ENCODE results near the gene PSMC3IP. TPM values are rescaled to one million over a fixed set of nuclear protein-coding genes. Genes with fewer than 3 reads are reported as not detected.

PSMC3IP gene
- total RNA-seq, 1 experiment from 2014 or later: 31.9 TPM

- Histone ChIP-seq H3K36me3 (ENCODE audit: insufficient read depth, low read length, poor library complexity, severe bottlenecking) (no peaks in the 10 kb centered on the region), H3K27ac (ENCODE audit: low read depth, low read length, poor library complexity, severe bottlenecking) (no peak overlapping the region), H3K4me1 (ENCODE audit: insufficient read depth, low read length, poor library complexity, severe bottlenecking) (peaks cover 25% of the 10 kb centered on the region), H3K4me3 (ENCODE audit: low read depth, low read length, poor library complexity, severe bottlenecking) (no peak overlapping the region), H3K9me3 (ENCODE audit: low read depth, low read length, poor library complexity, severe bottlenecking) (no peaks in the 10 kb centered on the region), H3K27me3 (replicated peaks; ENCODE audit: insufficient read depth, low read depth, low read length, poor library complexity) (no peaks in the 10 kb centered on the region)
- intact Hi-C loops (cut with micrococcal nuclease; ENCODE audit: unreplicated experiment): loop anchor here (10.0 kb wide), 1 partner anchor 208 kb away; no protein-coding TSS in a partner anchor
- no peak for DNase-seq (ENCODE audit: low spot score)
- POLR2A ChIA-PET (ENCODE audit: low non-redundant PET): no interaction called here
- CTCF ChIA-PET: no interaction called here
- TF ChIP-seq EZH2 (IDR thresholded peaks at IDR 0.05; ENCODE audit: borderline replicate concordance, low read depth, low read length, poor library complexity, severe bottlenecking) (no peak), CTCF (conservative IDR thresholded peaks at IDR 0.05; ENCODE audit: low read depth, low read length) (no peak)
- no TSS peak for BruUV-seq (replicated peaks)
Observed at GRCh38 chr17:42522798-42523278, 54.7 kb downstream of the PSMC3IP start.

Other genes with a start within 250 kb of the PSMC3IP start
- 59.7 and 60.5 TPM in 2 replicates for gene STAT3, start 189.3 kb downstream of the PSMC3IP start, total RNA-seq (2021)
- gene CAVIN1, start 154.5 kb downstream of the PSMC3IP start, total RNA-seq (2021): 16.6 and 19.9 TPM in 2 replicates
- 50.3 and 54.6 TPM in 2 replicates for gene ATP6V0A1, start 118.9 kb downstream of the PSMC3IP start, total RNA-seq (2021)
- 9.6 and 12.7 TPM in 2 replicates for gene NAGLU, start 41.5 kb downstream of the PSMC3IP start, total RNA-seq (2021)
- gene HSD17B1, start 24.8 kb downstream of the PSMC3IP start, total RNA-seq (2021): 0.59 and 0.60 TPM in 2 replicates
- 71.5 and 78.2 TPM in 2 replicates for gene COASY, start 15.6 kb downstream of the PSMC3IP start, total RNA-seq (2021)
- gene MLX, start 10.6 kb downstream of the PSMC3IP start, total RNA-seq (2021): 32.8 and 33.7 TPM in 2 replicates
- gene RETREG3, start 31.6 kb upstream of the PSMC3IP start, total RNA-seq (2021): 23.2 and 30.0 TPM in 2 replicates
- gene TUBG1, start 32.0 kb upstream of the PSMC3IP start, total RNA-seq (2021): 85.8 and 87.4 TPM in 2 replicates
- gene TUBG2, start 81.6 kb upstream of the PSMC3IP start, total RNA-seq (2021): 14.6 and 19.2 TPM in 2 replicates
- gene PLEKHH3, start 99.3 kb upstream of the PSMC3IP start, total RNA-seq (2021): 11.9 and 16.8 TPM in 2 replicates
- 0.52 and 0.55 TPM in 2 replicates for gene CCR10, start 104.1 kb upstream of the PSMC3IP start, total RNA-seq (2021)
- 5.6 and 6.7 TPM in 2 replicates for gene CNTNAP1, start 104.8 kb upstream of the PSMC3IP start, total RNA-seq (2021)
- 16.4 and 19.5 TPM in 2 replicates for gene EZH1, start 167.3 kb upstream of the PSMC3IP start, total RNA-seq (2021)
- gene RAMP2, start 183.5 kb upstream of the PSMC3IP start, total RNA-seq (2021): 3.8 and 5.0 TPM in 2 replicates
- gene VPS25, start 195.7 kb upstream of the PSMC3IP start, total RNA-seq (2021): 34.3 and 35.6 TPM in 2 replicates
- gene WNK4, start 202.9 kb upstream of the PSMC3IP start, total RNA-seq (2021): 0.11 and 0.37 TPM in 2 replicates
- 29.0 and 30.5 TPM in 2 replicates for gene COA3, start 221.0 kb upstream of the PSMC3IP start, total RNA-seq (2021)
- not detected in 2 replicates for gene CNTD1, start 221.1 kb upstream of the PSMC3IP start, total RNA-seq (2021)
- gene BECN1, start 246.6 kb upstream of the PSMC3IP start, total RNA-seq (2021): 34.2 and 36.0 TPM in 2 replicates